ENCODE results near the gene CEP20. TPM values are rescaled to one million over a fixed set of nuclear protein-coding genes. Genes with fewer than 3 reads are reported as not detected.

Gene CEP20
- total and polyA plus RNA-seq, 2 donors (not counting 1 experiment from before 2014, with no cell fraction given): 14.2 to 30.2 TPM

DNA sequence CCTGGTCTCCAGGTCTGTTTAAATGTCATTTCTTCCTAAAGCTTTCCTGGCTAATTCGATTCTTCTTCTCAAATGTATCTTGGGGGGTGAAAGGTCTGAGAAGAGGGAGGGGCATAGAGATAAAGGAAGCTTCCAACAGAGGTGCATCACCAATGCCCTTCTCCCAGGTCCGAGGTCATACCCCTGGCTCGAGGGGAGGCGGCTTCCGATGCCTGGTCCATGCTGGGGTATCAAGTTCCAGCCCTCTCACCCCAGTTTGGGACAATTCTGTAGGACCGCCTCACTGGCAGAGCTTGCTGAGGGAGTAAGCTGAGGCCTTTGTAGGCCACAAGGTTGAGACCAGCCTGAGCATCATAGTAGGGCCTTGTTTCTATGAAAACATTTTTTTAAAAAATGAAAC is 10.3 kb upstream of the CEP20 start:
- no peaks in the 10 kb centered on the region for H3K27me3 Mint-ChIP-seq
- Histone ChIP-seq H3K9me3 (ENCODE audit: control extremely low read depth in 1 of 3, control insufficient read depth in 2 of 3, insufficient read depth in 1 of 3, low read length in 2 of 3) (no peaks in the 10 kb centered on the region), H3K27me3 (replicated peaks in 1 of 4; ENCODE audit: control extremely low read depth in 1 of 4, control insufficient read depth in 3 of 4, insufficient read depth in 4 of 4, low read length in 3 of 4) (no peaks in the 10 kb centered on the region), H3K36me3 (replicated peaks in 1 of 2; ENCODE audit: control extremely low read depth in 1 of 2, control insufficient read depth in 1 of 2, extremely low read depth in 1 of 2, insufficient read depth in 2 of 2, low read length in 1 of 2) (no peaks in the 10 kb centered on the region), H3K4me1 (ENCODE audit: control insufficient read depth in 2 of 2, insufficient read depth in 2 of 2, low read length in 2 of 2) (peaks cover 5% of the 10 kb centered on the region in 2 donors), H3K27ac (ENCODE audit: low read length in 2 of 2) (no peak overlapping the region), H2AFZ (ENCODE audit: insufficient read depth, low read depth, low read length, poor library complexity, severe bottlenecking) (no peak overlapping the region), H4K20me1 (ENCODE audit: control insufficient read depth, insufficient read depth, low read length, poor library complexity, severe bottlenecking) (no peaks in the 10 kb centered on the region), H3K4me2 (replicated peaks; ENCODE audit: low read depth, low read length, poor library complexity, severe bottlenecking) (no peak overlapping the region), H3K9ac (ENCODE audit: low read length) (no peak overlapping the region), H3K79me2 (ENCODE audit: control insufficient read depth, insufficient read depth, low read length) (no peaks in the 10 kb centered on the region), H3K4me3 (ENCODE audit: control extremely low read depth in 1 of 5, extremely low read depth in 1 of 5, insufficient read depth in 1 of 5, low read depth in 2 of 5, low read length in 4 of 5) (no peak overlapping the region)
- WGBS (ENCODE audit: insufficient coverage): 93% methylated on average over 5 of the region's 6 CpGs
- no peaks in the 10 kb centered on the region for H3K9me3 Mint-ChIP-seq (ENCODE audit: insufficient read depth)
- POLR2A ChIA-PET: no interaction called here
- TF ChIP-seq, protein P1, sequence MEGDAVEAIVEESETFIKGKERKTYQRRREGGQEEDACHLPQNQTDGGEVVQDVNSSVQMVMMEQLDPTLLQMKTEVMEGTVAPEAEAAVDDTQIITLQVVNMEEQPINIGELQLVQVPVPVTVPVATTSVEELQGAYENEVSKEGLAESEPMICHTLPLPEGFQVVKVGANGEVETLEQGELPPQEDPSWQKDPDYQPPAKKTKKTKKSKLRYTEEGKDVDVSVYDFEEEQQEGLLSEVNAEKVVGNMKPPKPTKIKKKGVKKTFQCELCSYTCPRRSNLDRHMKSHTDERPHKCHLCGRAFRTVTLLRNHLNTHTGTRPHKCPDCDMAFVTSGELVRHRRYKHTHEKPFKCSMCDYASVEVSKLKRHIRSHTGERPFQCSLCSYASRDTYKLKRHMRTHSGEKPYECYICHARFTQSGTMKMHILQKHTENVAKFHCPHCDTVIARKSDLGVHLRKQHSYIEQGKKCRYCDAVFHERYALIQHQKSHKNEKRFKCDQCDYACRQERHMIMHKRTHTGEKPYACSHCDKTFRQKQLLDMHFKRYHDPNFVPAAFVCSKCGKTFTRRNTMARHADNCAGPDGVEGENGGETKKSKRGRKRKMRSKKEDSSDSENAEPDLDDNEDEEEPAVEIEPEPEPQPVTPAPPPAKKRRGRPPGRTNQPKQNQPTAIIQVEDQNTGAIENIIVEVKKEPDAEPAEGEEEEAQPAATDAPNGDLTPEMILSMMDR (IDR thresholded peaks at IDR 0.05): no peak
- no peak for TF ChIP-seq EZH2 (IDR thresholded peaks at IDR 0.05; ENCODE audit: borderline replicate concordance, insufficient read depth, low read depth, low read length, poor library complexity, severe bottlenecking)
- no peak overlapping the region for H3K27ac Mint-ChIP-seq
- CTCF ChIA-PET: no interaction called here
- intact Hi-C loops (cut with micrococcal nuclease): no loop called here
- ATAC-seq (ENCODE audit: low read depth): no peak
- no peak for DNase-seq
- no peak overlapping the region for H3K4me3 Mint-ChIP-seq
- H3K4me1 Mint-ChIP-seq: peaks cover 11% of the 10 kb centered on the region

DNA sequence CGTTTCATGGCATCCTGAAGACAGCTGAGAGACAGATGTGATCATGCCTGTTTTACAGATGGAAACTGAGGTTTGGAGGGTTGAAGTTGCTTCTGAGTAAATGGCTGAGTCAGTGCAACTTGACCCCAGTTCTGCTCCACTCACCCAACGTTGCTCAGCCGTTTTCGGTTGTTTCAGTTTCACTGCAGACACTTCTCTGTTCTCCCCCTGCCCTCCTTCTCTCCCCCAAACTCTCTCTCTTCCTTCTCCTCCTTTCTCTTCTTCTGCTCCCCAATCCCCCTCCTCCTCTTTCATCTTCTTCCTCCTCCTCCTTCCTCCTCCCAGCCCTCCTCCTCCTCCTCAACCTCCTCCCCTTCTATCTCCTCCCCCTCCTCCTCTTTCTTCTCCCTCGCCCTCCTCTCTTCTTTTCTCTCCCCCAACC is 9.4 kb upstream of the CEP20 start:
- Mint-ChIP-seq H3K27ac (no peak overlapping the region), H3K9me3 (ENCODE audit: insufficient read depth) (no peaks in the 10 kb centered on the region), H3K4me1 (peaks cover 11% of the 10 kb centered on the region), H3K27me3 (no peaks in the 10 kb centered on the region), H3K4me3 (peak overlapping the region; percentile 23)
- POLR2A ChIA-PET: no interaction called here
- no peaks in the 10 kb centered on the region for H3K79me2 ChIP-seq (ENCODE audit: control insufficient read depth, insufficient read depth, low read length)
- H3K9ac ChIP-seq (ENCODE audit: low read length): no peak overlapping the region
- H3K4me2 ChIP-seq (replicated peaks; ENCODE audit: low read depth, low read length, poor library complexity, severe bottlenecking): peak overlapping the region; percentile 36
- CTCF ChIA-PET: interaction anchor here (0.7 kb wide), 1 partner anchor 120 kb away, joined by 3 read pairs; no protein-coding TSS in a partner anchor
- H4K20me1 ChIP-seq (ENCODE audit: control insufficient read depth, insufficient read depth, low read length, poor library complexity, severe bottlenecking): no peaks in the 10 kb centered on the region
- no peak for ATAC-seq (ENCODE audit: low read depth)
- H3K36me3 ChIP-seq (replicated peaks in 1 of 2; ENCODE audit: control extremely low read depth in 1 of 2, control insufficient read depth in 1 of 2, extremely low read depth in 1 of 2, insufficient read depth in 2 of 2, low read length in 1 of 2): no peaks in the 10 kb centered on the region
- TF ChIP-seq, protein P1 (IDR thresholded peaks at IDR 0.05): no peak
- TF ChIP-seq EZH2 (IDR thresholded peaks at IDR 0.05; ENCODE audit: borderline replicate concordance, insufficient read depth, low read depth, low read length, poor library complexity, severe bottlenecking): no peak
- no peaks in the 10 kb centered on the region for H3K27me3 ChIP-seq (replicated peaks in 1 of 4; ENCODE audit: control extremely low read depth in 1 of 4, control insufficient read depth in 3 of 4, insufficient read depth in 4 of 4, low read length in 3 of 4)
- no peak overlapping the region for H3K4me3 ChIP-seq (ENCODE audit: control extremely low read depth in 1 of 5, extremely low read depth in 1 of 5, insufficient read depth in 1 of 5, low read depth in 2 of 5, low read length in 4 of 5)
- H2AFZ ChIP-seq (ENCODE audit: insufficient read depth, low read depth, low read length, poor library complexity, severe bottlenecking): peak overlapping the region; percentile 38
- peaks cover 5% of the 10 kb centered on the region in 2 donors for H3K4me1 ChIP-seq (ENCODE audit: control insufficient read depth in 2 of 2, insufficient read depth in 2 of 2, low read length in 2 of 2)
- DNase-seq: no peak
- WGBS (ENCODE audit: insufficient coverage): 28% methylated on average over 3 of the region's 5 CpGs
- intact Hi-C loops (cut with micrococcal nuclease): no loop called here
- no peaks in the 10 kb centered on the region for H3K9me3 ChIP-seq (ENCODE audit: control extremely low read depth in 1 of 3, control insufficient read depth in 2 of 3, insufficient read depth in 1 of 3, low read length in 2 of 3)
- no peak overlapping the region for H3K27ac ChIP-seq (ENCODE audit: low read length in 2 of 2)

Data from B cell (primary cell).